Urinary bladder (tissue), 4 donors: ENCODE results near the gene ACSF3. TPM values are rescaled to one million over a fixed set of nuclear protein-coding genes. Genes with fewer than 3 reads are reported as not detected.
"Not testable (repeated sequence)": the region's sequence is repeated elsewhere in the genome, so short reads cannot be mapped to it uniquely, and the experiment has no call there.

Source experiments
- DNase-seq: peaks from one replicate; pipeline ENCODE4 v3.0.0-alpha.2; 2015; ENCODE audit errors: extremely low spot score
- H3K27ac ChIP-seq: one replicate; pipeline ENCODE4 v1.5.1; 2013; ENCODE audit warnings: low read depth, mild to moderate bottlenecking, moderate library complexity
- H3K36me3 ChIP-seq: one replicate; pipeline ENCODE4 v1.6.1; 2013; ENCODE audit warnings: mild to moderate bottlenecking, moderate library complexity; ENCODE audit not compliant: insufficient read depth
- H3K4me1 ChIP-seq: one replicate; pipeline ENCODE4 v1.6.1; 2013; ENCODE audit warnings: mild to moderate bottlenecking, moderate library complexity; ENCODE audit not compliant: insufficient read depth
- H3K4me3 ChIP-seq: one replicate; pipeline ENCODE4 v1.5.1; 2013; ENCODE audit warnings: low read depth, low read length
- WGBS: extraction: QIAGEN DNeasy Blood & Tissue Kit; methylation state at CpG from one replicate; pipeline ENCODE4 v1.1.7; 2013; 5-methylcytosine and 5-hydroxymethylcytosine counted together
- polyA plus RNA-seq: library from polyadenylated mRNA; stranded (reverse); fragments of 200-250 nt; gene quantifications from one replicate; pipeline ENCODE4 v1.2.3, GENCODE V29; 2013
- total RNA-seq: library from RNA; depleted of rRNA; stranded (reverse); fragments of >200 nt; gene quantifications from one replicate; pipeline ENCODE4 v1.2.3, GENCODE V29; 2014
- donor health status: healthy with polysubstance abuse.
- donor health status: healthy.

The ACSF3 gene
- total and polyA plus RNA-seq, 2 donors: 19.1 to 19.7 TPM

GRCh38 chr16:89184933-89185794 is 91.5 kb downstream of the ACSF3 start:
- DNase-seq: no peak
- Histone ChIP-seq H3K4me1 (no peaks in the 10 kb centered on the region), H3K27ac (no peak overlapping the region), H3K4me3 (no peak overlapping the region), H3K36me3 (no peaks in the 10 kb centered on the region)
- WGBS: 74% methylated on average over 48 of the region's 48 CpGs

DNA sequence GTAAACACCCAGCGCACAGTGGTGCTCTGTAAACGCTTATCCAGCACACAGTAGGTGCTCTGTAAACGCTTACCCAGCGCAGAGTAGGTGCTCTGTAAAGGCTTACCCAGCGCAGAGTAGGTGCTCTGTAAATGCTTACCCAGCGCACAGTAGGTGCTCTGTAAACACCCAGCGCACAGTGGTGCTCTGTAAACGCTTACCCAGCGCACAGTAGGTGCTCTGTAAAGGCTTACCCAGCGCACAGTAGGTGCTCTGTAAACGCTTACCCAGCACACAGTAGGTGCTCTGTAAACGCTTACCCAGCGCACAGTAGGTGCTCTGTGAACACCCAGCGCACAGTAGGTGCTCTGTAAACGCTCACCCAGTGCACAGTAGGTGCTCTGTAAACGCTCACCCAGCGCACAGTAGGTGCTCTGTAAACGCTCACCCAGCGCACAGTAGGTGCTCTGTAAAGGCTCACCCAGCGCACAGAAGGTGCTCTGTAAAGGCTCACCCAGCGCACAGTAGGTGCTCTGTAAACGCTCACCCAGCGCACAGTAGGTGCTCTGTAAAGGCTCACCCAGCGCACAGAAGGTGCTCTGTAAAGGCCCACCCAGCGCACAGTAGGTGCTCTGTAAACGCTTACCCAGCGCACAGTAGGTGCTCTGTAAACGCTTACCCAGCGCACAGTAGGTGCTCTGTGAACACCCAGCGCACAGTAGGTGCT is 92.4 kb downstream of the ACSF3 start:
- 96% methylated on average over 30 of the region's 30 CpGs for WGBS
- not testable (repeated sequence) for H3K36me3 ChIP-seq, H3K4me3 ChIP-seq, H3K4me1 ChIP-seq, H3K27ac ChIP-seq, DNase-seq

- H3K36me3 ChIP-seq, H3K27ac ChIP-seq, H3K4me1 ChIP-seq, DNase-seq, H3K4me3 ChIP-seq: not testable (repeated sequence)
- 92% methylated on average over 20 of the region's 20 CpGs for WGBS
Observed at GRCh38 chr16:89186593-89187031, 93.0 kb downstream of the ACSF3 start.

DNA sequence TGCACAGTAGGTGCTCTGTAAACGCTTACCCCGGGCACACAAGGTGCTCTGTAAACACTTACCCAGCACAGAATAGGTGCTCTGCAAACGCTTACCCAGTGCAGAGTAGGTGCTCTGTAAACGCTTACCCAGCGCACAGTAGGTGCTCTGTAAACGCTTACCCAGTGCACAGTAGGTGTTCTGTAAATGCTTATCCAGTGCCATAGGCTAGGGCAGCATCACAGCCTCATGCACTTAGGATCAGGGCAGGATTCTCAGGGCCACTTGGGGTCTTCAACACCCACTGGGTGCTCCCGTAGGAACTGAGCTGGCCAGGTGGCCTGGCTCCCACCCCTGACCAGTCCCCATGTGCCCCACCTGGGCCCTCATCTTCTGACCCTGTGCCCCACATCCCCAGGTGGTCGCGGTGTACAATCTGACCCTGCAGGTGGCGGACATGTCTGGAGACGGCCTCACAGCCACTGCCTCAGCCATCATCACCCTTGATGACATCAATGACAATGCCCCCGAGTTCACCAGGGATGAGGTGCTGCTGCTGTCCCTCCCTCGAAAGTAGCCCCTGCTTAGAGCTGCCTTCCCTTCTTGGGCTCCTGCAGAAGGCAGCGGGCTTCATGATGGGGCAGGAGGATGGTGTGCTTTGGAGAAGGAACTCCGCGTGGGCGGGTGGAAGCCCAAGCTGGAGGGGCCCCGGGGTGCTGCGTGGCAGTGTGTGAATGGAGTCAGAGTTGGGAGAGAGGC is 93.5 kb downstream of the ACSF3 start:
- no peak for DNase-seq
- no peaks in the 10 kb centered on the region for H3K4me1 ChIP-seq
- H3K4me3 ChIP-seq: no peak overlapping the region
- no peaks in the 10 kb centered on the region for H3K36me3 ChIP-seq
- H3K27ac ChIP-seq: no peak overlapping the region
- WGBS: 69% methylated on average over 19 of the region's 19 CpGs

DNA sequence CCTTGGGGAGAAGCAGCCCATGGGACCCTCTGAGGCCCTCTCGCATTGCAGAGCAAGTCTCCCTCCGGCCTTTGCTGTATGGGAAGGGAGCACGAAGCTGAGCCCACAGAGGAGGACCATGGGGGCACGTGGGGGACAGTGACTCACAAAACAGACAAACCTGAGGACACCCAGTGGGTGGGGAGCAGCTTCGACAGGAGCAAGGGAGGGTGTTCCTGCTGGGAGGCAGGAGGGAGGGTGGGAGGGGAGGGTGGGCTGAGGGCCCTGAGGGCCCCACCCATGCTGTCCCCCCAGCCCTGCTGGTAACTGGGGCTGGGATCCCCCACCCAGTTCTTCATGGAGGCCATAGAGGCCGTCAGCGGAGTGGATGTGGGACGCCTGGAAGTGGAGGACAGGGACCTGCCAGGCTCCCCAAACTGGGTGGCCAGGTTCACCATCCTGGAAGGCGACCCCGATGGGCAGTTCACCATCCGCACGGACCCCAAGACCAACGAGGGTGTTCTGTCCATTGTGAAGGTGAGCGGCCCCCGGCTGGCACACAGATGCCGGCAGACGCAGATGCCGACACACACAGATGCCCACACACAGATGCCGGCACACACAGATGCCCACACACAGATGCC is 94.2 kb downstream of the ACSF3 start:
- H3K4me3 ChIP-seq: no peak overlapping the region
- 69% methylated on average over 19 of the region's 19 CpGs for WGBS

DNA sequence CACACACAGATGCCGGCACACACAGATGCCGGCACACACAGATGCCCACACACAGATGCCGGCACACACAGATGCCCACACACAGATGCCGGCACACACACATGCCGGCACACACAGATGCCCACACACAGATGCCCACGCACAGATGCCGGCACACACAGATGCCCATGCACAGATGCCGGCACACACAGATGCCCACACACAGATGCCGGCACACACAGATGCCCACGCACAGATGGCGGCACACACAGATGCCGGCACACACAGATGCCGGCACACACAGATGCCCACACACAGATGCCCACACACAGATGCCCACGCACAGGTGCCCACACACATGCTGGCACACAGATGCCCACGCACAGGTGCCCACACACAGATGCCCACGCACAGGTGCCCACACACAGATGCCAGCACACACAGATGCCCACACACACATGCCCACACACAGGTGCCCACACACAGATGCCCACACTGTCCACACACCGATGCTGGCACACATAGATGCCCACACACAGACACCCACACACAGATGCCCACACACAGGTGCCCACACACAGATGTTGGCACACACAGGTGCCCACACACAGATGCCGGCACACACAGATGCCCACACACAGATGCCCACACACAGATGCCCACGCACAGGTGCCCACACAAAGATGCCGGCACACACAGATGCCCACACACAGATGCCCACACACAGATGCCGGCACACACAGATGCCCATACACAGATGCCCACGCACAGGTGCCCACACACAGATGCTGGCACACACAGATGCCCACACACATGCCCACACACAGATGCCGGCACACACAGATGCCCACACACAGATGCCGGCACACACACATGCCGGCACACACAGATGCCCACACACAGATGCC is 95.1 kb downstream of the ACSF3 start:
- not testable (repeated sequence) for H3K36me3 ChIP-seq, DNase-seq, H3K27ac ChIP-seq, H3K4me1 ChIP-seq, H3K4me3 ChIP-seq
- 95% methylated on average over 25 of the region's 25 CpGs for WGBS

More for the DNA sequence above, 94.2 kb downstream of the ACSF3 start:
- H3K27ac ChIP-seq: no peak overlapping the region
- H3K36me3 ChIP-seq: no peaks in the 10 kb centered on the region
- no peak for DNase-seq
- no peaks in the 10 kb centered on the region for H3K4me1 ChIP-seq

DNA sequence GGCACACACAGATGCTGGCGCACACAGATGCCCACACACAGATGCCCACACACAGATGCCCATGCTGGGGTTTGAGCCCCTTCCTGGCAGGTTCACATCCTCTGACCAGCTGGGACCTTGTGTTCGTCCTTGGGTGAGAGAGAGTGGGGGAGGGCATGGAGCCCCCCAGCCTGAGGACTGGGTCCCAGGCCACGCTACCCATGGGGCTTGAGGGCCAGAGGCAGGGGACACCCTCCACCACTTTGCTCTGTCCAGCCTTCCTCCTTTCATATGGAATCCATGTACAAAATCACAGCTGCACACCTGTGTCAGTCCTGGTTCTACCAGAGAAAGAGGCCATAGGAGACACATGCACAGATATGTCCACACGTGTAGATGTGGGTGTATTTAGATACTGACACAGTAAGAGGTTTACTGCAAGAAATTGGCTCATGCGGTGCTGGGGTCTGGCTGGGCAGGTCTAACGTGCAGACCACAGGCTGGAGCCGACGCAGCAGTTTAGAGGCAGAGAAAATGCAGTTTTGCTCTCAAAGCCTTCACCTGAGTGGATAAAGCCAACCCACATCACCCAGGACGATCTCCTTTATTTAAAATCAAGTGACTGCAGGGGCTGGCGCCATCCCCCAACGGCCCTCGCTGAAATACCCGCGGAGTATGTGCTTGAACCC is 95.8 kb downstream of the ACSF3 start:
- no peak overlapping the region for H3K4me3 ChIP-seq
- no peak for DNase-seq

DNA sequence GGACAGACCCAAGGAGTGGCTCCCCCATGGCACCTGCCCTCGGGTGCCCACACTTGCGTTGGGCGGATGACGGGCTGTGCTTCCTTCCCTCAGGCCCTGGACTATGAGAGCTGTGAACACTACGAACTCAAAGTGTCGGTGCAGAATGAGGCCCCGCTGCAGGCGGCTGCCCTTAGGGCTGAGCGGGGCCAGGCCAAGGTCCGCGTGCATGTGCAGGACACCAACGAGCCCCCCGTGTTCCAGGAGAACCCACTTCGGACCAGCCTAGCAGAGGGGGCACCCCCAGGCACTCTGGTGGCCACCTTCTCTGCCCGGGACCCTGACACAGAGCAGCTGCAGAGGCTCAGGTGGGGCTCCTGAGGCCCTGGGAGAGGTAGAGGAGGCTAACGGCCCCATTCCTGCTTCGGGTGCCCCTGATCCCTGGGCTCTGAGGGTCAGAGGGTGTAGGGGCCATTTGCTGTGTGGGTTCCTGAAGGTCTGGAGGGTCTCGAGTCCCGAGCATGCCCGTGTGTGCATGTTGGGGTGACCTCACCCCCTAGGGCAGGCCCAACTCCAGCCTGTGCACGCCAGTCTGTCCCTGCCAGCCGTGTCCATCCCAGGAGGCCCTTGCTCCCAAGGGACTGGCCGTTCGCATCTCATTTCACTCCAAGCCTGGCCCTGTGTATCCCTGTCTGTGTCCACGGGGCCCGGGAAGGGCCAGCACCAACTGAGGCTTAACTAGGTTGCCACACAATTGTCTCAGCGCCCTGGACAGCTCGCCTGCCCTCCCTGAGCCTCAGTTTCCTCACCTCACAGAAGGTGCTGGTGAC is 96.7 kb downstream of the ACSF3 start:
- no peak overlapping the region for H3K4me3 ChIP-seq
- no peak for DNase-seq
- no peaks in the 10 kb centered on the region for H3K36me3 ChIP-seq
- H3K4me1 ChIP-seq: no peaks in the 10 kb centered on the region
- 70% methylated on average over 28 of the region's 28 CpGs for WGBS
- H3K27ac ChIP-seq: no peak overlapping the region

More for the DNA sequence above, 95.8 kb downstream of the ACSF3 start:
- H3K27ac ChIP-seq: no peak overlapping the region
- no peaks in the 10 kb centered on the region for H3K4me1 ChIP-seq
- WGBS: 66% methylated on average over 14 of the region's 14 CpGs
- H3K36me3 ChIP-seq: no peaks in the 10 kb centered on the region

- WGBS: 51% methylated on average over 44 of the region's 44 CpGs
- no peak for DNase-seq
- no peak overlapping the region for H3K4me3 ChIP-seq
Observed at GRCh38 chr16:89191033-89191900, 97.6 kb downstream of the ACSF3 start.

DNA sequence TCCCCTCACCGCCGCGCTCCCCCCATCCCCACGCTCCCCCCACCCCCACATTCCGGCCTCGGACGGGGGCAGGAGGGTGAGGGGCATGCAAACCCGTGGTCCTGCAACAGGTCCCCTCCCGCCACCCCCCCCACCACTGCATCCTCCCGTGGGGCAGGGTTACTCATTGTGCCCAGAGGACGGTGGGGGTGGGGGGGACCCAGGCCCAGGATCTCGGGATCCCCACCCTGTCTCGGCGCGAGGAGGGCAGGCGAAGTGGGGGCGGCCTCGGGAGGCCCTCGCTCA is 98.2 kb downstream of the ACSF3 start:
- Histone ChIP-seq H3K4me3 (peak overlapping the region; percentile 26), H3K27ac (no peak overlapping the region)

More at GRCh38 chr16:89191033-89191900, 97.6 kb downstream of the ACSF3 start:
- Histone ChIP-seq H3K27ac (no peak overlapping the region), H3K4me1 (no peaks in the 10 kb centered on the region), H3K36me3 (no peaks in the 10 kb centered on the region)

More for the DNA sequence above, 98.2 kb downstream of the ACSF3 start:
- no peak for DNase-seq
- no peaks in the 10 kb centered on the region for H3K4me1 ChIP-seq
- H3K36me3 ChIP-seq: no peaks in the 10 kb centered on the region
- 4% methylated on average over 19 of the region's 19 CpGs for WGBS
